B cell (primary cell): ENCODE results near the gene ZNF555.

Experiments
- CTCF ChIP-seq: fragments of 200-600 bp; IDR thresholded peaks from one replicate; pipeline ENCODE4 v1.8.0; 2022; ENCODE audit warnings: antibody characterized with exemption, mild to moderate bottlenecking
- EZH2 ChIP-seq: IDR thresholded peaks from 2 replicates; pipeline ENCODE4 v1.6.1; 2012; ENCODE audit warnings: borderline replicate concordance, low read depth, mild to moderate bottlenecking, moderate library complexity, low read length; ENCODE audit not compliant: insufficient read depth, poor library complexity, severe bottlenecking

DNA sequence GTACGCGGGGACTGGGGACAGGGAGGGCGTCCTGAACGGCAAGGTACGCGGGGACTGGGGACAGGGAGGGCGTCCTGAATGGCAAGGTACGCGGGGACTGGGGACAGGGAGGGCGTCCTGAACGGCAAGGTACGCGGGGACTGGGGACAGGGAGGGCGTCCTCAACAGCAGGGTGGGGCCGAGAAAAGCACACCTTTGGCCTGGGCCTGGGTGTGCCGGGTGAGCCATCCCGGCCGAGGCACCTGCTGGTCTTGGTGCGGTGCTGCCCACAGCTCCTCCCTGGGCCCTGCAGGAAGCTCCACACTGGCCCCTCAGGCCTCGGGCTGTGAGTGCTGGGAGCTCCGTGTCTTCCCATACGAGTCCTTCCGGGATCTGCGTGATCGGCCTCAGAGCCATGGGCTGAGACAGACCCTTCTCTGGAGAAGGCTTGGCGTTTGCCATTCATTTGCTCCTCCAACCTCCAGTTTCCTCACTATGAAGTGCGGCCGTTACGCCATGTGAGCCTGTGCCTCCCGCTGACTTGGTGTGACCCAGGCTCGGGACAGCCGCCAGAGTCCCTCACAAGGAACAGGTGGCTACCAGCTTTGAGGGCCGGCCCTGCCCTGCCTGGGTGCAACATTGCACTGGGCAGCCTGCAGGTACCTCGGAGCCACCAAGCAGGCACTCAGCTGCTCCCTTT is 29.4 kb upstream of the ZNF555 start:
- TF ChIP-seq CTCF (no peak), EZH2 (no peak)
